Frontal cortex (tissue), 4 donors: Measurements from ENCODE around the gene DIRAS1. TPM values are rescaled to one million over a fixed set of nuclear protein-coding genes. Genes with fewer than 3 reads are reported as not detected.
"Not testable (repeated sequence)": the region's sequence is repeated elsewhere in the genome, so short reads cannot be mapped to it uniquely, and the experiment has no call there.

Source experiments
- DNase-seq, 2 donors: peaks; one replicate each; pipeline ENCODE4 v3.0.0; 2012; ENCODE audit warnings: low spot score in 2 of 2
- FAIRE-seq: peaks from 2 replicates; lab custom pipeline; 2012; peaks lifted over from hg19 to GRCh38; lab: Jason Lieb, UNC
- total RNA-seq: library from RNA; depleted of rRNA; stranded (reverse); fragments of >200 nt; gene quantifications from one replicate; pipeline ENCODE4 v1.2.3, GENCODE V29; 2014
- donor health status: control.
- donor health status: control.
- donor health status: control.

The DIRAS1 gene
- total RNA-seq, 1 donor from 2014 or later, result 20.8 TPM

- DNase-seq (no peak), FAIRE-seq (no peak)
Observed at GRCh38 chr19:2686360-2686759, 34.8 kb downstream of the DIRAS1 start.

DNA sequence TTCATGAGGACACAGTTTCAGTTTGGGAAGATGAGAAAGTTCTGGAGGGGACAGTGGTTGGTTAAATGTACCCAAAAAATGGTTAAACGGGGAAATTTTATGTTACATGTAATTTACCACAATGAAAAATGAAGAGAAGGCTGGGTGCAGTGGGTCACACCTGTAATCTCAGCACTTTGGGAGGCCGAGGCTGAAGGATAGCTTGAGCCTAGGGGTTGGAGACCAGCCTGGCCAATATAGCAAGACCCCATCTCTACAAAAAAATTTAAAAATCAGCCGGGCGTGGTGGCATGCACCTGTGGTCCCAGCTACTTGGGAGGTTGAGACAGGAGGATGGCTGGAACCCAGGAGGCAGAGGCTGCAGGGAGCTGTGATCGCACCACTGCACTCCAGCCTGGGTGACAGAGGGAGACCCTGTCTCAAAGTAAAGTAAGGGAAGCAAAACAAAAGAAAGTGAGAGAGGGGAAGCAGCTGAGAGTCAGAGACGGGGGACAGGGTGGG, 35.9 kb downstream of the DIRAS1 start:
- FAIRE-seq (no peak), DNase-seq (no peak)

- FAIRE-seq (no peak), DNase-seq (no peak)
Observed at GRCh38 chr19:2683430-2684003, 37.7 kb downstream of the DIRAS1 start.

- DNase-seq, result no peak
- FAIRE-seq, result no peak
Observed at GRCh38 chr19:2680808-2681207, 40.4 kb downstream of the DIRAS1 start.

GRCh38 chr19:2679439-2679838, 41.7 kb downstream of the DIRAS1 start:
- FAIRE-seq, result no peak
- DNase-seq, result no peak

- DNase-seq, FAIRE-seq: not testable (repeated sequence)
Observed at GRCh38 chr19:2678948-2679347, 42.2 kb downstream of the DIRAS1 start.

DNA sequence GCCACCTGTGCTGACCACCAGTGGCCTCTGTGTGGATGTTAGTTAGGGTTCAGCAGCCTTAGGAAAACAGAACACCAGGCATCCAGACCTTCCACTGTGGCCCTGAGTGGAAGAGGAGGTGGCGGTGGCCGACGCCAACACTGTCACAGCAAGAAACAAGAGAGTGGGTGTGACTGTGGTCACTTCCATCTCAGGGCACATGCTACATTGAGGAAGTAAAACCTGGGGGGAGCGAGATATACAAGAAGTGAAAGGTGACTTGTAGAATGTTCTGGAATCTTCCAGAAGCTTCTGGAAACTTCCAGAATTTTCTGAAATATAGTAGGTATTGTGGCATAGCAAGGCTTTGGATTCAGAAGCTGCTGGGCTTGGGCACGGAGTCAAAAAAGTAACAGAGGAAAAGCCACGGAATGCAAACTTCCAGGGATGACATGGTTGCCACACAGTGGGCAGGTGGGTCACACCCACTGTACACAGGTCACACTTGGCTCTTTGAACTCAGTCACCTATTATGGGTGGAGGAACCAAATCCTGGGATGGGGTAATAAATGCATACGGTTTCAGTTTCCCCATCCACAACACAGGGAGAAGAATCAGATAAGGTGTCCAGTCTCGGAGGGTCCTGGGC, 43.0 kb downstream of the DIRAS1 start:
- DNase-seq (no peak), FAIRE-seq (no peak)

- DNase-seq (no peak), FAIRE-seq (no peak)
Observed at GRCh38 chr19:2676823-2677222, 44.3 kb downstream of the DIRAS1 start.

DNA sequence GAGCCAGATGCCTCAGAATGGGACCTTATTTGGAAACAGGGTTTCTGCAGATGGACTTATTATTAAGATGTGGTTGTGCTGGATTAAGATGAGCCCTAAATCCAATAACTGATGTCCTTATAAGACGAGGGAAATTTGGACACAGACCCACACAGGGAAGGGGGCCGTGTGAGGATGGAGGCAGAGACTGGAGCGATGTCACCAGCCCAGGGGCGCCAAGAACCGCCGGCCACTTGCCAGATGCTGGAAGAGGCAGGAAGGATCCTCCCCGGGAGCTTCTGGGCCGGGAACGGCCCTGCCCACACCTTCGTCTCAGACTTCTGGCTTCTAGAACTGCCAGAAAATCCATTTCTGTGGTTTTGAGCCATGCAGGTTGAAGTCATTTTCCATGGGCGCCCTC, 45.3 kb downstream of the DIRAS1 start:
- FAIRE-seq (no peak), DNase-seq (no peak)

DNA sequence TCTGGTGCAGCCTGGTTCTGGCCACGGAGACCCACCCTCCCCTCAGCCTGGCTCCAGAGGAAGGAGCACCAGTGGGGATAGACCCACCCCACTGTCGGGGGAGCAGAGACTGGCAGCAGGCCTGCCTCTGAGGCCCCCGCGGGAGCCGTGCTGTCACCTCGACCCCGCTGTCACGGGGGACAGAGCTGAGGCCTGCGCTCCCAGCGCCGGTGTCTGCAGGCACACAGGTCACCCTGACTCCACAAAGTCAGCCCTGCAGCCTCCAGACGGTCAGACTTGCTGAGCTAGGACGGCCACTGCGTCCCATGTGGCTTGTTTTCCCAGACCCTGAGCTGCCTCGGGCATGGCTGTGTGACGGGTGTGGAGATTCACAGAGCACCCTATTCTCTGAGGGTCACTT, 51.0 kb downstream of the DIRAS1 start:
- no peak for FAIRE-seq
- DNase-seq, result no peak

DNA sequence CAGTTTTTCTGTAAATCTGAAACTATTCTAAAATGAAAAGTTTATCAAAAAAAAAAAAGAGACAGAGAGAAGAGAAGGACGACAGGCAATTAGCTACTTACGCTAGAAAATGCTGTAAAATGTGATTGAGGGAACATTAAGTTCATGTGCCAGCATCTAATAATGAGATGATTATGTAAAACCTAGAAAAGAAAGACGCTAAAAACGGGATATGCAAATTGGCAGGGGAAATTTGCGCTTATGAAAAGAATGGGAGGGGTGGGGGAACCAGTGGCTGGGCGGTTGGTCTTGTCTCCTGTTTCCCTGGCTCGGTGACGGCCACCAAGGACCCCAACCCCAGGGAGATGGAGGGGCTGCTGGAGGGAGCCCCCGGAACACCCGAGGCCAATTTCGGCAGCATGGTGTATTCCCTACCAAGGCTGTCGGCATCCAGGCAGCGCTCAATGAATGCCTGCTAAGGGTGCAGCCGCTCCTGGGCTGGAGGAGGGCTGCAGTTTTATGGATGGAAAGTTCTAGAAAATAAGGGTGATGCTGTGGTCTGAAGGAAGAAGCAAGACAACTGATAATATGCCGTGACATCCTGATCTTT, 52.9 kb downstream of the DIRAS1 start:
- FAIRE-seq (no peak), DNase-seq (no peak)

DNA sequence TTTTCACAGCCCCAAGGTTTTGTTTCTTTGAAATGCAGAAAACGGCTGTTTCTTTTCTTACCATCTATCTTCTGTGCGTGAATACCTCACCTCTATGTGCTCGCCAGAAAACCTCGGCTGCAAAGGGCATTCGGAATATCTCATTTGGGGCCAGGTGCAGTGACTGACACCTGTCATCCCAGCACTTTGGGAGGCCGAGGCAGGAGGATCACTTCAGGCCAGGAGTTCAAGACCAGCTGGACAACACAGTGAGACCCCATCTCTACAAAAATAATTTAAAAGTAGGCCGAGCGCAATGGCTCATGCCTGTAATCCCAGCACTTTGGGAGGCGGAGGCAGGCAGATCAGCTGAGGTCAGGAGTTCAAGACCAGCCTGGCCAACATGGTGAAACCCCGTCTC, 53.8 kb downstream of the DIRAS1 start:
- DNase-seq, FAIRE-seq: not testable (repeated sequence)

DNA sequence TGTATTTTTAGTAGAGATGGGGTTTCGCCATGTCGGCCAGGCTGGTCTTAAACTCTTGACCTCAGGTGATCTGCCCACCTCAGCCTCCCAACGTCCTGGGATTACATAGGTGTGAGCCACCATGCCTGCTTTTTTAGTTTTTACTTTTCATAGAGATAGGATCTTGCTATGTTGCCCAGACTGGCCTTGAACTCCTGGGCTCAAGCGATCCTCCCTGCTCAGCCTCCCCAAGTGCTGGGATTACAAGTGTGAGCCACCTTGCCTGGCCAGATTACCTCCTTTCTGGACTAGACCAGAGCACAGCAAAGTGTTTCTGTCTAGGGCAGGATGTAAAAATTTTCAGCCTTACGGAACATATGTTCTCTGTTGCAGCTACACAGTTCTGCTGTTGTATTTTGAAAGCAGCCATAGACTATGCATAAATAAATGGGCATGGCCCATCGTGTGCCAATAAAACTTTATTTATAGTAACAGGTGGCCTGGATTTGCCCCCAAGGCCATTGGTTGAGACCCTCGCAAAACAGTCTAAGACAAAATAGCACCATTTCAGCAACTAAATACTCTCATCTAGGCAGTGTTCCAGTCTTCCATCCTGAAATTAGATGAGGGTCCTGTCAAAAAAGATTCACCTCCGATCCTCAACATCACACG, 54.7 kb downstream of the DIRAS1 start:
- FAIRE-seq (no peak), DNase-seq (no peak)

DNA sequence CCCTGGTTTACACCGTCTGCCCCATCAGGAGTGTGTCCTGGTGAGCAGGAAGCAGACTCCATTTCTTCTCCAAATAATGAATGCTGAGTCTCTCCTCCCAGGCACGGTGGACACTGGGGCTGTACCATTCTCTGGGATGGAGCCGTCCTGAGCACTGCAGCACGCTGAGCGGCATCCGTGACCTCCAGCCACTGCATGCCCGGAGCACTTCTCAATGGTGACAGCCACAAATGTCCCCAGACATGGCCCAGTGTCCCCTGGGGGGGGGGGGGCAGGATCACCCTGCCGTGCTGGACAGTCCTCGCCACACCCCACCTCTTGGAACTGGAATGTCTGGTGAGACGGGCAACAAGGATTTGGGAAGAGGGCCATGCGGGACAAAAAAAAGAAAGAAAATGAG, 56.1 kb downstream of the DIRAS1 start:
- no peak for DNase-seq
- FAIRE-seq, result no peak

Other genes with a start within 250 kb of the DIRAS1 start
- 1.2 TPM for gene GADD45B, start 245.2 kb downstream of the DIRAS1 start, total RNA-seq
- gene GNG7, start 18.7 kb downstream of the DIRAS1 start, total RNA-seq, result 7.7 TPM
- 24.9 TPM for gene SLC39A3, start 18.6 kb upstream of the DIRAS1 start, total RNA-seq
- 31.4 TPM for gene SGTA, start 61.9 kb upstream of the DIRAS1 start, total RNA-seq
- gene THOP1, start 64.1 kb upstream of the DIRAS1 start, total RNA-seq, result 31.4 TPM
- 18.3 TPM for gene ZNF554, start 98.5 kb upstream of the DIRAS1 start, total RNA-seq
- gene ZNF555, start 120.1 kb upstream of the DIRAS1 start, total RNA-seq, result 23.2 TPM
- under 0.01 TPM for gene ZNF556, start 146.0 kb upstream of the DIRAS1 start, total RNA-seq
- 4.1 TPM for gene ZNF57, start 179.6 kb upstream of the DIRAS1 start, total RNA-seq
- 6.9 TPM for gene ZNF77, start 223.6 kb upstream of the DIRAS1 start, total RNA-seq